Islet of Langerhans (tissue), 1 donor: ENCODE results near the gene SLC34A3.

Source experiments
- FAIRE-seq: peaks from one replicate; lab custom pipeline; 2011; peaks lifted over from hg19 to GRCh38; lab: Jason Lieb, UNC

SLC34A3 gene

DNA sequence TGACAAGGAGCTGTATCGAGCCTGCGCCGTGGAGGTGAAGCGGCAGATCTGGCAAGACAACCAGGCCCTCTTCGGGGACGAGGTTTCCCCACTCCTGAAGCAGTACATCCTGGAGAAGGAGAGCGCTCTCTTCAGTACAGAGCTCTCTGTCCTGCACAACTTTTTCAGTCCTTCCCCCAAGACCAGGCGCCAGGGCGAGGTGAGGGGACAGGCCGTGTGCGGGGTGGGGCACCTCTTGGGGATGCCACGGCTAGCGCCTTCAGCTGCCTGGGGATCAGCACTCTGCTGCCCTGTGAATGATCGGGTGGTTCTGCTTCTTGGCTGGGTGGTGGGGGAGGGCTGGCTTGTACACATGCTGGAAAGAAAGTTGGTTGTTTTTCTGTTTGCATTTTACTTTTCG, 26.2 kb downstream of the SLC34A3 start:
- no peak for FAIRE-seq

DNA sequence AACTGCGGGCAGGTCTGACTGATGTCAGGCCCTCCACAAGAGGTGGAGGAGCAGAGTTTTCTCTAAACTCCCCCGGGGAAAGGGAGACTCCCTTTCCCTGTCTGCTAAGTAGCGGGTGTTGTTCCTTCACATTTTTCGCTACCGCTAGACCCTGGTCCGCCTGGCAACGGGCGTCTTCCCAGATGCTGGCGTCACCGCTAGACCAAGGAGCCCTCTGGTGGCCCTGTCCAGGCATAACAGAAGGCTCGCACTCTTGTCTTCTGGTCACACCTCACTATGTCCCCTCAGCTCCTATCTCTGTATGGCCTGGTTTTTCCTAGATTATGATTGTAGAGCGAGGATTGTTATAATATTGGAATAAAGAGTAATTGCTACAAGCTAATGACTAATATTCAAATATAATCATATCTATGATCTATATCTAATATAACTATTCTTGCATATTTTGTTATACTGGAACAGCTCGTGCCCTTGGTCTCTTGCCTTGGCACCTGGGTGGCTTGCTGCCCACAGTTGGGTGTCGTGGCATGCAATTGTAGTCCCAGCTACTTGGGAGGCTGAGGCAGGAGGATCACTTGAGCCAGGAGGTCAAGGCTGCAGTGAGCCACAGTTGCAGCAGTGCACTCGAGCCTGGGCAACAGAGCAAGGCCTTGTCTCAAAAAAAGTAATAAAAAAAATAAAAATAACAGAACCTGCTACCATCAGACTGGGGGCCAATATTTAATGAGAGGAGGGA, 31.6 kb downstream of the SLC34A3 start:
- FAIRE-seq: peak; percentile 13

DNA sequence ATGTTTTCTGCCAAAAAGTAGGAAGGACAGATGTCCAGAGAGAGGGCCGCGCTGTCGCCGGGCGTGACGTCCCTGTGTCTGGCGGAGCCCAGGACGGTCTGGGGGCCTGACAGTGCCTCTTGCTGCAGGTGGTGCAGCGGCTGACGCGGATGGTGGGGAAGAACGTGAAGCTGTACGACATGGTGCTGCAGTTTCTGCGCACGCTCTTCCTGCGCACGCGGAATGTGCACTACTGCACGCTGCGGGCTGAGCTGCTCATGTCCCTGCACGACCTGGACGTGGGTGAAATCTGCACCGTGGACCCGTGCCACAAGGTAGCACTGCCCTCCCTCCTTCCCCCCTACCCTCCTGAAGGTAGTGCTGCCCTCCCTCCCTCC, 32.2 kb downstream of the SLC34A3 start:
- FAIRE-seq: no peak

DNA sequence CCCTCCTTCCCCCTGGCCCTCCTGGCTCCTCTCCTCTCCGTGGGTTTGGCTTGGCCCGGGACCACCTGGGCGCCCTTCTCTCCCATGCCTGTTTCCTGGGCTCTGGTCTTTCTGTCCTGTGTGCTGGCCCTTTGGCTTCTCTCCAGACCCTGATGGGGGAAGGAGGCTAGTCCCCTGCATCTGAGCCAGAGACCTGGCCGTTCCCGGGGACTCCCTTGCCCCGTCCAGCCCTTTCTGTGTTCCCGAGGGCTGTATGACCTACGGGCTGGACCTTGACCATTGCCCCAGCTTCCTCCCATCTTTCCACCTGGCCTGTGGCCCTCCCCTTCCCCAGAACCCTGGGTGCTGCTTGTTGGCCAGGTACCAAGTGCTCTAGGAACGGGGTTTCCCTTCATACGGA, 32.8 kb downstream of the SLC34A3 start:
- FAIRE-seq: no peak

DNA sequence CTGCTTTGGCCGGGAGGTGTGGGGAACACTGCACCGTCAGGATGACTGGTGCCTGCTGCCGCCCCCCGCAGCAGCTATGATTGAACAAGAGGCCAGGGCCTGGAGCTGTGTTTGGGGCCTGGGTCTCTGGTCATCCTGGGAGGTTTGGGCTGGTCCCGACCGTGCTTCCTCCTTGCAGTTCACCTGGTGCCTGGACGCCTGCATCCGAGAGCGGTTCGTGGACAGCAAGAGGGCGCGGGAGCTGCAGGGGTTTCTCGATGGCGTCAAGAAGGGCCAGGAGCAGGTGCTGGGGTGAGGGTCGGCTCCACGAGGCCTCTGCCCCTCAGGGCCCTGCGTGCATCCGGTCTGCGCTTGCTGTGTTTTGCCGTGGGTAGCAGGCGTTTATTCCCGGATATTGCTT, 33.4 kb downstream of the SLC34A3 start:
- no peak for FAIRE-seq

DNA sequence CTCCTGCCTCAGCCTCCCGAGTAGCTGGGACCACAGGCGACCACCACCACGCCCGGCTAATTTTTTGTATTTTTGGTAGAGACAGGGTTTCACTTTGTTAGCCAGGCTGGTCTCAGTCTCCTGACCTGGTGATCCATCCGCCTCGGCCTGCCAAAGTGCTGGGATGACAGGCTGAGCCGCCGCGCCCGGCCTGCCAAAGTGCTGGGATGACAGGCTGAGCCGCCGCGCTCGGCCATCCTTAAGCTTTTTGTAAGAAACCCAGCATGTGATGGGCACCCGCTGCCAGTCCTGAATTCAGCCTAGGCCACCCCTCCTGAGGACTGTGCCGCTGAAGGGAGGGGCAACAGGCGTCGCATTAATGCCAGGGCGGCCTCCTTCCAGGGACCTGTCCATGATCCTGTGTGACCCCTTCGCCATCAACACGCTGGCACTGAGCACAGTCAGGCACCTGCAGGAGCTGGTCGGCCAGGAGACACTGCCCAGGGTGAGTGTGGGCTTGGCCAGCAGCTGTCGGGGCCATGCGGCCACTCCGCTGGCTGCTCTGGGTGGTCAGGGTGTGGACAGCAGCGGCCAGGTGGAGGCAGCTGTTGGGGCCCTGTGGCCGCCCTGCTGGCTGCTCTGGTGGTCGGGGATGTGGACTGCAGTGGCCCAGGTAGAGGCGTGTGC, 34.9 kb downstream of the SLC34A3 start:
- FAIRE-seq: no peak

DNA sequence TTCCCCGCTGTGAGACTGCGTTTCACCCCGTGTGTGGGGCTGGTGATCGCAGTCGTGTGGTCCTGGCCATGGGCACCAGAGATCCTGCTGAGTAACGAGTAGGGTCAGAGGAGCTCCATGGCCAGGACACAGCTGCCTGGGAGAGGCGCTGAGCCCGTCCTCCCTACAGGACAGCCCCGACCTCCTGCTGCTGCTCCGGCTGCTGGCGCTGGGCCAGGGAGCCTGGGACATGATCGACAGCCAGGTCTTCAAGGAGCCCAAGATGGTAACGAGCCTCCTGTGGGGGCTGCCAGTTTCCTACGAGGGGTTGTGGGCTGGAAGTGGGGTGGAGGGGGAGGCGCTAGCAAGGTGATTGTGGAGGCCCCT, 35.4 kb downstream of the SLC34A3 start:
- no peak for FAIRE-seq

DNA sequence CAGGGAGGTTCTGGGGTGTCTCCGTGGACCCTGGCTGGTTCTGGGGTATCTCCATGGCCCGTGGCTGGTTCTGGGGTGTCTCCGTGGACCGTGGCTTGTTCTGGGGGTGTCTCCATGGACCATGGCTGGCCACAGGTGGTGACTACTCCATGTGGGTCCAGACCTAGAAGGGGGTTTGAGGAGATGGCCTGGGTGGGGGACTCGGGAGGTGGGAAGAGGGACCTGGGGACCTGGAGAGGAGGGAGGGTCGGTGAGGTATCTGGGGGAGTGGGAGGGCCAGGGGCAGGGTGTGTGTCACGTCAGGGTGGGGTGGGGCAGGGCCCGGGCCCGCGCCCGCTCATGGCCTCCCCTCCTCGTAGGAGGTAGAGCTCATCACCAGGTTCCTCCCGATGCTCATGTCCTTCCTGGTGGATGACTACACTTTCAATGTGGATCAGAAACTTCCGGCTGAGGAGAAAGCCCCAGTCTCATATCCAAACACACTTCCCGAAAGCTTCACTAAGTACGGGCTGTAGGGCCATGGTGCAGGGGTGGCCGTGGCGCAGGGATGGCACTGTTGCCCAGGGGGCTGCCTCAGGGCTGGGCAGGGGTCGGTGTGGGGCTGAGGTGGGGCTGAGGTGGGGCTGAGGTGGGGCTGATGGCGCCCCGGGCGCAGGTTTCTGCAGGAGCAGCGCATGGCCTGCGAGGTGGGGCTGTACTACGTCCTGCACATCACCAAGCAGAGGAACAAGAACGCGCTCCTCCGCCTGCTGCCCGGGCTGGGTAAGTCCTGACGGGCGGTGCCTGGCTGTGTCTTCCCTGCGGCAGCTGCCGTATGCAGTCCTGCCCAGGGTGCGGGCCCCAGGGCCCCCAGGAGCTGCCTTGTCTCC, 36.1 kb downstream of the SLC34A3 start:
- FAIRE-seq: no peak

DNA sequence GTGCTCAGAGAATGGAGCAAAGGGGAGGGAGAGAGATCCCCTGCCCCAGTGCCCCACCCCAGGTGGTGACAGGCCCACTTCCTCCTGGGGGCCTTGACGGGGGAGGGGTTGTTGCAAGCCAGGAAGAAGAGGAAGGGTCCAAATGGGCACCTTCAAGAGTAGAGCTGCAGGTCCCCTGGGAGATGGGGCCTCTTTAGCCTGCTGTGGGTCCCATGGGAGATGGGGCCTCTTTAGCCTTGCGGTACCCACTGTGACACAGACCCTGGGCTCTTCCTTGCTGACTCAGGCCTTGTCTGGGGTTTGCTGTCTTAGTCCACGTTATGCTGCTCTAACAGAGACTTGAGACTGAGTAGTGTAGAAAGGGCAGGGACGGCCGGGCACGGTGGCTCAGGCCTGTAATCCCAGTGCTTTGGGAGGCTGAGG, 37.2 kb downstream of the SLC34A3 start:
- FAIRE-seq: no peak

DNA sequence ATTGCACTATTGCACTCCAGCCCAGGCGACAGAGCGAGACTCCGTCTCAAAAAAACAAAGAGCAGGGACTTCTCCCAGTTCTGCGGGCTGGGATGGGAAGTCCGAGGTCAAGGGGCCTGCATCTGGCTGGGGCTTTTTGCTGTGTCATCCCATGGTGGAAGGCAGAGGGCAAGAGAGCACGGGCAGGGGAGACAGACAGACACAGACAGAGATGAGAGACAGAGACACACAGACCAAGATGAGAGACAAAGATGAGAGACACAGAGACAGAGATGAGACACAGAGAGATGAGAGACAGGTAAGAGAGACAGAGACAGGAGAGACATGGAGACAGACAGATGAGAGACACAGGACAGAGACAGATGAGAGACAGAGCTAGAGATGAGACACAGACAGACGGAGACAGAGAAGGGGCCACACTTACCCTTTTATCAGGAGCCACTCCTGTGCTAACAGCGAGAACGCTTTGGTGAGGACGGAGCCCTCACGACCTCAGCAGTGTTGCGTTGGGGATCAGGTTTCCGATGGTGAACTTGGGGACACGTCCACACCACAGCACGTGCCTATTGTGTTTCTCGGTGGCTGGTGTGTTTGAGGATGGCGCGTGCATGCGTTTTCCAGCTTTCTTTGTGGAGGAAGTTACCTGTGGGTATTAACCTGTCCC, 38.0 kb downstream of the SLC34A3 start:
- no peak for FAIRE-seq

DNA sequence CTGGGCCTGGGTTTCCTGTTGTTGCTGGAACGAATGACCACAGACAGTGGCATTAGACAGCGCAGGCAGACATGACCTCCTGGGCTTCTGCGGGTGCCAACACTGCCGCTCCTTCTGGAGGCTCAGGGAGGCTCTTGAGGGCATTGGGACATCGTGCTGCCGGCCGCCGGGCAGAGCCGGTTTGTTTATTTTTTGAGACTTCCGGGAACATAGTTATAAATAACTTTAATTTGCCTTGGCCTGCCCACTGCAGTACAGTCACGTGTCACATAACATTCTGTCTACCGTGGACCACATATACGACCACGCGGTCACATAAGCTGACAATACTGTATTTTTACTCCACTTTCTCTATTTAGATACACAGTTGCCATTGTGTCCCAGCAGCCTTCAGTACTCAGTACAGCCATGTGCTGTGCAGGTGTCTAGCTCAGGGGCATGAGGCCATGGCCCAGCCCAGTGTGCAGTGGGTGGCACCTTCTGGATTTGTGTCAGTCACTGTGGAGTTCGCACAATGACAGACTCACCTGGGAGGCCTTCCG, 38.6 kb downstream of the SLC34A3 start:
- FAIRE-seq: peak; percentile 36

DNA sequence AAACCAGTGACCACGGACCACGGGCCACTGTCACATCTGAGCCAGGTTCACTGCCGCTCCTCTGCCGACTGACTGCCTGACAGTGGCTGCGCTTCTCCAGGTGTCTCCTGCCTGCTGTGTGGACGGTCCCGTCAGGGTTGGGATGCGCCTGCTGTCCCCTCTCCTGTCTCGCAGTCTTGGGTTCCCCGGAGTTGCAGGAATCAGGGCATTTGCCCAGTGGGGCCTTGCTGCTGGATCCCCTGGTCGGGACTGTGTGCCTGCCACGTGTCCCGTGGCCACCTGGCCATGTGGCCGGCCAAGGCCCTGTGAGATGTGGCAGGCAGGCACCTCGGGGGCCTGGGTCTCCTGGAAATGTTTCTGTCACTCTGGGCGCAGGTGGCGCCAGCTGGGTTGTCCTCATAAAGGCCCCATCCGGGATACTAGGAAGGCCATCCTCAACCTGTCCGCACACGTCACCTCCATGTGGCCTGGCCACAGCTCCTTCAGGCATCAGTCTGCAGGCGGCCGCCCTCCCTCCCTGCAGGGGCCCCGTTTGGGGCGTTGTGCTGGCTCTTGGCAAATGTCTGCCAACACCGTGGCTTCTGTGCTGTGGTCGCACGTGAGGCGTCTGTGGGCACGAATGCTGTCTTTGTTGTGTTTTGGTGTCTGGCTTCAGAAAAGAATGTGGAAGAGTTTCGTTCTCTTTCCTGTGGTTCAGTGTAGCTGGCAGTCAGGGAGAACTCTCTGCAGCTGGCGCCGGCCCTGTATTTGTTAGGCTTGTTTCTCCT, 40.4 kb downstream of the SLC34A3 start:
- no peak for FAIRE-seq

DNA sequence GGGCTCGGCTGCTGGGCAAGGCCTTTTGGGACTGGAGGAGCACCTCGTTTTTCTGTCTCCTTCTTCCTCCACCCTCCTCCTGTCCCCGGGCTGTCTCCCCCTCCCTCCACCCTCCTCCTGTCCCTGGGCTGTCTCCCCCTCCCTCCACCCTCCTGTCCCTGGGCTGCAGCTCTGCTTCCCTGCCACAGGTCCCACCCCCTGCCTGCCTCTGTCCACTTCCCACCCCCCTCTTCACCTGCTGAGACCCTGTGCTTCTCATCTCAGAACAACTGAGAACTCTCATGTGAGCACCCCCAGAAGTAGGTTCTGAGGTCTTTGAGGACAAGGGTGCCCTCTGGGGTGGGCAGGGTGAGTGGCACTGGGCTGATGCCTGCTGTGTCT, 41.0 kb downstream of the SLC34A3 start:
- FAIRE-seq: no peak

DNA sequence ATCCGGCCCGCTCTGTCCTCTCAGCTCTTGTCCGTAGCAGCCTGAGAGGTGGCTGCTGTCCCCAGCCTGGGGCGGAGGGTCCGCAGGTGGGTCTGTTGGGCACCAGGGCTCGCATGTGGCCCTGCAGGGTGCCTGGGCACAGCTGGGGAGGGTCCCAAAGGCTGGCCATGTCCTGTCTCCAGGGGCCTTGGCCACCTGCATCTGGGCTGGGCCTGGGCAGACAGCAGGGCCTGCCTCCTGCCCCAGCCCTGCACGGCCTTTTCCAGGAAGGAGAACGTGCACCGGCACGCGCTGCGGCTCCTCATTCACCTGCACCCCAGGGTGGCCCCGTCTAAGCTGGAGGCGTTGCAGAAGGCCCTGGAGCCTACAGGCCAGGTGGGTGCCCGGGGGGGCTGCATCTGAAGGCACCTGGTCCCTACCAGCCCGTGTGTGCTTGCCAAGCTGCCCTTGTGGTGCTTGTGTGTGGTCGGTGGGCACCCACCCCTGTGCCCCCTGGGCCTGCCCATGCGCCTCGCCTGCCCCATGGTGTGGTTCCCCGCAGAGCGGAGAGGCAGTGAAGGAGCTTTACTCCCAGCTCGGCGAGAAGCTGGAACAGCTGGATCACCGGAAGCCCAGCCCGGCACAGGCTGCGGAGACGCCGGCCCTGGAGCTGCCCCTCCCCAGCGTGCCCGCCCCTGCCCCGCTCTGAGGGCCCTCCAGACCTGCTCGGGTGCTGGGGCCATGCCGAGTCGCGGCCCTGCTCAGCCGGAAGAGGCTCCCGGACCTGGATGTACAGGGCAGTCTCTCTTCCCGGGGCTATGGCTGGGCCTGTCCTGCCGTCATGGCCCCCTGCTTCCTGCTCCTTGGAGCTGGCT, 41.8 kb downstream of the SLC34A3 start:
- FAIRE-seq: no peak

DNA sequence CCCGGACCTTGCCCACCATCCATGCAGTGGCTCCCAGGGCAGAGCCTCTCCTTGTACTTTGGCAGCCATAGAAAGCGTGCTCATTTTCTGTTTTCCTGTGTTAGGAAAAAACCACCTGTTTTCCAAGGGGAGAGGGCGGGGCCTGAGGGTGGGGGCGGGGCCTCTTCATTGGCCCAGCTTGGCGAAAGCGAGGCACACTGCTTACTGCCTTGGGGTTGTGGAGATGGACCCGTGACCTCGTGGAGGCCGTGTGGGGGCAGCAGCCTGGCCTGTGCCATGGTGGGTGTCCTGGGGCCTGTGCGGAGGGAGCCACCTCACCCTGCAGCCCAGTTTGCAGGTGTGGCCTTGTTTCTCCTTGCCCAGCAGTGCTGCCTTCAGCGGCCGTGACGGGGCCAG, 42.4 kb downstream of the SLC34A3 start:
- no peak for FAIRE-seq

DNA sequence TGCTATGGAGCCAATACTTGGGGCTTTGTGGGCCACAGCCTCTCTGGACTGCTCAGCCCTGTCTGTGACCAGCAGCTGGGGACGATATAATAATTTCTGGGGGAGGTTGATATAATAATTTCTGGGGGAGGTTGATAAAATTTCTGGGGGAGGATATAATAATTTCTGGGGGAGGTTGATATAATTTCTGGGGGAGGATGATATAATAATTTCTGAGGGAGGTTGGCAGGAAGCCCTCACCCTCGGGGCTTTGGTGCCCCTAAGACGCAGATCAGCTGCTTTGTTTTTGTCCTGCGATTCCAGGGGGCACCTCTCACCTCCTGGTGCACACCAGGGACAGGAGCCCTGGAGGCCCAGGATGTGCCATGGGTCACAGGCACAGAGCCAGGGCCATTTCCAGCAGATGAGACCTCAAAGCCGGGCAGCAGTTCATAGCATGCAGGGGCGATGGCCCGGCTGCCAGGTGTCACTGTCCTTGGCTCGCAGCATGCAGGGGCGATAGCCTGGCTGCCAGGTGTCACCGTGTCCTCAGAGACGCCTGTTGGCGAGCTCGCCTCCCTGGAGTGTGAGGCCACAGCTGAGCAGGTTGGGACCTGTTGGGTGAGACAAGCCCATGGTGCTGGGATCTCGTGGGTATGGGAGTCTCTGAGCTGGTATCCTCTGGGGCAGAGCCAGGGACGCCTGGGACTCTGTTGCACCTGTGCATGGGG, 43.1 kb downstream of the SLC34A3 start:
- FAIRE-seq: no peak

DNA sequence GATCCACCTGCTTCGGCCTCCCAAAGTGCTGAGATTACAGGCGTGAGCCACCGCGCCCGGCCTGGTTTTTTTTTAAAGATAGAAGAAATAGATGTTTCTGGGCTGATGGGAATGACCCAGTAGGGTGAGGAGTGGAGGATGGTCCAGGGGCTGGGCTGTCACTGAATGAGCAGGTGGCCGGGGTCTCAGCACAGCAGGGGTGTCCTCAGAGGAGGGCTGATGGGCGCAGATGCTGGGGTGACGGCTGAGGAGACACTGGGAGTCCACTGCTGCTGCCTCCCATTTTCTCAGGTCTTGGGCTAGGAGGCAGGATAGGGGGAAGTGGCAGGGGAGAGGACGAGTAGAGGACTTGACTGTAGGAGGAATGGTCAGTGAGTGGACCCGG, 44.5 kb downstream of the SLC34A3 start:
- FAIRE-seq: no peak

DNA sequence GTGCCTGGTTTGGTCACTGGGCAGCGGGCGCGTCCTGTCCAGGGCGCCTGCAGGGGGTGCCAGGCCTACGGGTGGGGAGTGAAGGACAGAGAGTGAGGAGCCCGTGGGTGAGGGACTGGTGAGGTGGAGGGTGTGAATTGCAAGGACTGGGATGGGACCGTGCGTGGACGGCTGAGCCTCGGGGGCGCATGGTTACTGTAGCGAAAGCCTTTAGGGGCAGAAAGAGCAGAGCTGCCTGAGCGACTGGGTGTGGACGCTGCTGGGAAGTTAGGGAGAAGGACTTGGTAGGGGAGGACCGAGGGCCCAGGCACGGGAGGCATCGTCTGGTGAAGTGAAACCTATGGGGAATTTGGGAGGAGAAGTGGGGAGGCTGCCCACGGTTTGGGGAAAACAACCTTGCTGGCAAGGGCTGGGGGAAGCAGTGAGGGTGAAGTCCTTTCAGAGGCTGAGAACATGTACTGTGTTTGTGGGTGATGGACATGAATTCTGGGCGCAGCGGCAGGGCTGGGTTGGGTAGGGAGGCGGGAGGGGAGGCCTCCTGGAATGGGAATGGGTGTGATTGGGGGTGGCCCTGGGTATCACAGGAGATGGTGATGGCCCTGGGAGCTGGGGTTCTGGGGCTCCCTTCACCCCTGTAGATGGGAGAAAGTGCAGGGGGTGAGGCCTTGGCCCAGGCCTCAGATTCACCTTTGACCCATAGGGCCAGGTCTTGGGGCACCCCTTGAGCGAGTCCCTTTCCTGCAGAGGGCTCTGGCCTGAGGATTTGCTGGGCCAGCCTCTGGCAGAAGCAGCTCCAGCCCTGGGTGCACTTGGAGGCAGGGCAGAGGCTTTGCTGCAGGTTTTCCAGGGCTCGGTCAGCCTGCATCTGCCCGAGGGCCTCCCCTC, 45.1 kb downstream of the SLC34A3 start:
- FAIRE-seq: no peak
